GM18867 (cell line): ENCODE measurements around the gene NFXL1.
A peak's percentile ranks its signal among the peaks of the same experiment; 100 is the strongest.

Experiments
- ATAC-seq: cut with Tn5 transposase; IDR thresholded peaks from one replicate; pipeline ENCODE4 v1.9.1; 2021; ENCODE audit warnings: mild to moderate bottlenecking, moderate library complexity; ENCODE audit not compliant: unreplicated experiment

NFXL1 gene

GRCh38 chr4:47899639-47900038, 14.7 kb downstream of the NFXL1 start:
- ATAC-seq: no peak

- ATAC-seq: no peak
Measured at GRCh38 chr4:47891928-47892327, 22.5 kb downstream of the NFXL1 start.

GRCh38 chr4:47882228-47882627, 32.2 kb downstream of the NFXL1 start:
- ATAC-seq: no peak

GRCh38 chr4:47879458-47879857, 34.9 kb downstream of the NFXL1 start:
- ATAC-seq: no peak

GRCh38 chr4:47876784-47877546, 37.4 kb downstream of the NFXL1 start:
- no peak for ATAC-seq

GRCh38 chr4:47876310-47876709, 38.1 kb downstream of the NFXL1 start:
- no peak for ATAC-seq

- ATAC-seq: no peak
Measured at GRCh38 chr4:47873877-47874541, 40.4 kb downstream of the NFXL1 start.

GRCh38 chr4:47863486-47863885, 50.9 kb downstream of the NFXL1 start:
- no peak for ATAC-seq

- no peak for ATAC-seq
Measured at GRCh38 chr4:47862297-47862696, 52.1 kb downstream of the NFXL1 start.

GRCh38 chr4:47860305-47860704, 54.1 kb downstream of the NFXL1 start:
- ATAC-seq: no peak

- ATAC-seq: no peak
Measured at GRCh38 chr4:47858006-47858405, 56.4 kb downstream of the NFXL1 start.

GRCh38 chr4:47856713-47857112, 57.7 kb downstream of the NFXL1 start:
- no peak for ATAC-seq

GRCh38 chr4:47855350-47855749, 59.0 kb downstream of the NFXL1 start:
- no peak for ATAC-seq

- ATAC-seq: no peak
Measured at GRCh38 chr4:47852136-47852535, 62.2 kb downstream of the NFXL1 start.

- no peak for ATAC-seq
Measured at GRCh38 chr4:47849466-47849865, 64.9 kb downstream of the NFXL1 start.

GRCh38 chr4:47848041-47848440, 66.3 kb downstream of the NFXL1 start:
- no peak for ATAC-seq

GRCh38 chr4:47842985-47843384, 71.4 kb downstream of the NFXL1 start:
- ATAC-seq: no peak

- no peak for ATAC-seq
Measured at GRCh38 chr4:47840291-47840690, 74.1 kb downstream of the NFXL1 start.

- ATAC-seq: peak; percentile 74
Measured at GRCh38 chr4:47839259-47839658, 75.1 kb downstream of the NFXL1 start.

- no peak for ATAC-seq
Measured at GRCh38 chr4:47838445-47838844, 75.9 kb downstream of the NFXL1 start.

- no peak for ATAC-seq
Measured at GRCh38 chr4:47837908-47838294, 76.5 kb downstream of the NFXL1 start, which contains the start of gene CORIN. TSS of gene CORIN (minus strand) at chr4:47838067. CDS start at chr4:47837949, 118 bp downstream.
